ENCODE results near the gene SGMS1.

DNA sequence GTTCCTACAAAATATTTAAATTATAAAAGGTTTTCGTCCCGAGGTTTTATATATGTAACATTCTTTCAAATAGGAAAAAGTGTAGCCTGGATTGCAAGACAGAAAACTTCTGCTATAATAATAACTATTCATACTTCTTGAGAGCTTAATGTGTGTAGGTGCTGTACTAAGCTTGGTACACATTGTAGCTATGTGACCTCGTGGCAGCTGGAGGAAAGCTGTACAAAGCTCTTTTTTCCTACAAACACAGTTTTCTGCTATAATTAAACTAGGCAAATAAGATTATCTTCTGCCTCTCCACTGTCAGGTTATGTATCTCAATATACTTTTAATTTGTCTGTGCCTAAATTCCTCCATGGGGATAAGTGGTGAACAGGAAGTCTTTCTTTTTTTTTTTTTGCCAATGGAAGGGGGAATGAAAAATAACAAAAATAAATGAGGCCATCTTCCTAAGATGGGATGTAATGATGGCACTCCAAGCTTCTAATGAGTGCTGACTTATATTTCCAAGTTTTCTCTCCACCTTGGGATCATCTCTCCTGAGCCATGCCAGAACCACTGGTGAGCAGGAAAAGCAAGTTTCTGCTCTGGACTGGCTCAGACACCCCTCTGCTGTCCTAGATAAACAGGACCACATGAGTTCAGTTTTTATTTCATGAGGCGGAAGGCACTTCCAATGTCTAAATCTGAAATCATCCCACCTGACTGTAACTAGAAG, 9.9 kb downstream of the SGMS1 start:
- TF ChIP-seq, protein P1, sequence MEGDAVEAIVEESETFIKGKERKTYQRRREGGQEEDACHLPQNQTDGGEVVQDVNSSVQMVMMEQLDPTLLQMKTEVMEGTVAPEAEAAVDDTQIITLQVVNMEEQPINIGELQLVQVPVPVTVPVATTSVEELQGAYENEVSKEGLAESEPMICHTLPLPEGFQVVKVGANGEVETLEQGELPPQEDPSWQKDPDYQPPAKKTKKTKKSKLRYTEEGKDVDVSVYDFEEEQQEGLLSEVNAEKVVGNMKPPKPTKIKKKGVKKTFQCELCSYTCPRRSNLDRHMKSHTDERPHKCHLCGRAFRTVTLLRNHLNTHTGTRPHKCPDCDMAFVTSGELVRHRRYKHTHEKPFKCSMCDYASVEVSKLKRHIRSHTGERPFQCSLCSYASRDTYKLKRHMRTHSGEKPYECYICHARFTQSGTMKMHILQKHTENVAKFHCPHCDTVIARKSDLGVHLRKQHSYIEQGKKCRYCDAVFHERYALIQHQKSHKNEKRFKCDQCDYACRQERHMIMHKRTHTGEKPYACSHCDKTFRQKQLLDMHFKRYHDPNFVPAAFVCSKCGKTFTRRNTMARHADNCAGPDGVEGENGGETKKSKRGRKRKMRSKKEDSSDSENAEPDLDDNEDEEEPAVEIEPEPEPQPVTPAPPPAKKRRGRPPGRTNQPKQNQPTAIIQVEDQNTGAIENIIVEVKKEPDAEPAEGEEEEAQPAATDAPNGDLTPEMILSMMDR (IDR thresholded peaks at IDR 0.05; ENCODE audit: low read depth, low read length): no peak
- TF ChIP-seq EZH2phosphoT487 (IDR thresholded peaks at IDR 0.05; ENCODE audit: low read depth): no peak
